SK-N-MC (cell line): Measurements from ENCODE around the gene POT1.

Experiments
- EZH2 ChIP-seq: fragments of 200-600 bp; sonication (generic); IDR thresholded peaks from one replicate; pipeline ENCODE4 v1.6.1; 2017; ENCODE audit warnings: antibody characterized with exemption
- FOXP2 ChIP-seq: optimal IDR thresholded peaks from 2 replicates; pipeline ENCODE3; 2011; ENCODE audit warnings: mild to moderate bottlenecking, moderate library complexity; ENCODE audit not compliant: insufficient read depth; ENCODE audit errors: extremely low read length, control extremely low read depth
- POLR2AphosphoS5 ChIP-seq: IDR thresholded peaks from 2 replicates; pipeline ENCODE4 v1.6.1; 2012; ENCODE audit warnings: mild to moderate bottlenecking, low read depth, low read length, borderline replicate concordance

DNA sequence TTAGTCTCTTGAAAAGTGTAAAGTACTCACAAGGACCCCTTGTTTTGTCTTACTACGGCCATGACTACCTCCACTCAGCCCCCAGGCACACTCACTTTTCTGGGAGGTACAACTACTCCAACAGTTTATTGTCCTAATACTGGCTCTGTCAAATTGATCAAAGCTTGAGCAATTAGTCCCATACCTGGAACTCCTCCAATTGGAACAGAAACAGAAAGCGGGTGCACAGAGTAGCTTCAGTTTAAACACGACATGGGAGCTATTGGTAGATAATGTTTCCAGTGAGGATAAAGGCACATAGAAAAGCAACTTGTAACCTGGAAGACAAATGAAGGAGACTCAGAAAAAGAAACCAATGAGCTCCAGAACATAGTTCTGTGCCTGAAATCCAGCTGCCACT, 156.3 kb downstream of the POT1 start:
- no peak for TF ChIP-seq EZH2
- no peak for TF ChIP-seq POLR2AphosphoS5
- TF ChIP-seq FOXP2: no peak
